GM19351 (cell line): ENCODE measurements around the gene ACOX3.
"Not testable (repeated sequence)": the region's sequence is repeated elsewhere in the genome, so short reads cannot be mapped to it uniquely, and the experiment has no call there.

Experiments used
- ATAC-seq: cut with Tn5 transposase; IDR thresholded peaks from one replicate; pipeline ENCODE4 v1.9.1; 2021; ENCODE audit warnings: mild to moderate bottlenecking, moderate library complexity; ENCODE audit not compliant: unreplicated experiment

Gene ACOX3

DNA sequence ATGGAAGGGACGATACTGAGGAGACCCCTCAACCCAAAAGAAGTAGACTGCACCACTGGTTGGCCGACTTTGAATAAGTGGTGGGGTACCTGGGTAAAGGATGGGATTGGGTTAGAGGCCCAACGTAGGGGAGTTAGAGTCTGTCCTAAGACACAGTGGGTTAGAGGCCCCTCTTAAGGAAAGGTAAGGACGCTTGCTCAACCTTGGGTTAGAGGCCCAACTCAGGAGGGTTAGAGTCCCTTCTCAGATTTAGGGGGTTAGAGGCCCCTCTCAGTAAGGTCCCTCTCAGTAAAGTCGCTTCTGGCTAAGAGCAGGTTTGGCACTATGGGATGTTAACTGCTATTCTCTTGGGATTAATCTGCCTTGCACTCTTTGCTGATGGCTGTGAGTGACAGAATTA, 81.3 kb downstream of the ACOX3 start:
- ATAC-seq: no peak

DNA sequence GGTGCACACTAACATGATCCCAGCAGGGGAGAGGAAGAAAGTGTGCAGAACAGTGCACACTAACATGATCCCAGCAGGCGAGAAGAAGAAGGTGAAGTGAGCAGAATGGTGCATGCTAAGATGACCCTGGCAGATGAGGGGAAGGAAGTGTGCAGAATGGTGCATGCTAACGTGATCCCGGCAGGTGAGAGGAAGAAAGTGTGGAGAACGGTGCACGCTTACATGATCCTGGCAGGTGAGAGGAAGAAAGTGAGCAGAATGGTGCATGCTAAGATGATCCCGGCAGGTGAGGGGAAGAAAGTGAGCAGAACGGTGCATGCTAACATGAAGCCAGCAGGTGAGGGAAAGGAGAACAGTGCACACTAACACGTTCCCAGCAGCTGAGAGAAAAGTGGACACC, 83.7 kb downstream of the ACOX3 start:
- no peak for ATAC-seq

- ATAC-seq: no peak
Measured at GRCh38 chr4:8355864-8356565, 84.5 kb downstream of the ACOX3 start.

- ATAC-seq: no peak
Measured at GRCh38 chr4:8355306-8355705, 85.2 kb downstream of the ACOX3 start.

DNA sequence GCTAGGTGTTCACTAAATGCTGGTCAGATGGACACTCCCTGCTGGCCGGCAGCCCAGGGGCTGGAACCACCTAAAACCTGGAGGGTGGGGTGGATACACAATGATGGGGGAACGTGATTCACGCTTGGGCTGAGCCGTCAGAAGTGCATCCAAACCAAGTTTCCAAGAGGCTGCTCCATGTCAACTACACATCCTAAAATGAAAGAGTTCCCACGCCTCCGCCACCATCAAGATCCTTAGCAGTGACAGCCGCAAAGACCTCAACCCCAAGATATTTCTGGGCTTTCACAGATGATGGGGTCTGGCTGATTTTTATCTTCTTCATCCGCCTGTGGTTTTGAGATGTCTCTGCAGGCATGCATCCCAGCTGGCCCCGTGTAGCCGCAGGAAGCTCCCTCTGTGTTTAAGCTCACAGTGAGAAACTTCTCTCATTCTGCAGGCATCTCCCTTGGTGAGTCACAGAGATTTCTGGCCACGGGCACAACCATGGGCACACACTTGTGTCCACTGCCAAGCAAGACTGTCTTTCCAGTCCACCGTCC, 86.5 kb downstream of the ACOX3 start:
- no peak for ATAC-seq

- ATAC-seq: no peak
Measured at GRCh38 chr4:8353158-8353669, 87.3 kb downstream of the ACOX3 start.

DNA sequence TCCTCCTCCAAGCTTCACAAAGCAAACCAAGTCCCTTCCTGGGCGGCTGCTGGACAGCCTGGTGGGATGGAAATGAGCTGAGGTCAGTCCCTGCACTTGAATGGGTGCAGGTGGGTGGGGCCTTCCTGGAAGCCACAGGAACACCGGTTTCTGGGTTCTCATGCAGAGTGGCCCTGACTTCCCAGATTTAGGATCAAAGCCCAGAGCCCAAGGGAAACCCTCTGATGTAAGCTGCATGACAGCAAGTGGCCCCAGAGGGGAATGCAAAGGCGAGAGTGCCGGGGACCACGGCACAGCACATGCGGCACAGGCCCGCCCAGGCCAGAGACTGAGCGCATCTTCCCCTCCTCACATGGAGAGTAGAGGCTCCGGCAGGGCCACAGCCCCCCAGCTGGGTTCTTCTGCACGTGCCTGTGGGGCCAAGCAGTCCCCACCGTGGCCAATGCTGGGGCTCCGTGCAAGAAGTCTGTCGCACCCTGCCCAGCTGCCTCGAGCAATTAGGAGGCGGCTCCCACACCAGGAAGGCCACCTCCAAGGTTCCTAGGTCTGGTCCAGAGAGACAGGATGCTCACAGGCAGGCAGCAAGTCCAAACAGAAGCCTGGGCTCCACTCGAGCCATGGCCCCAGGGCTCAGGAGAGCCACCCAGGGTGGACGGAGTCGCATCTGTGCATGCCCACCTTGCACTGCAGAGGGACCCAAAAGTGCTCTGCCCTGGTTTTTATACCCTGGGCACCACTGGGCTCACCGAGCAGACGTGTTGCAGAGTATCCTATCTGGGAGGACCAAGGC, 88.0 kb downstream of the ACOX3 start:
- no peak for ATAC-seq

DNA sequence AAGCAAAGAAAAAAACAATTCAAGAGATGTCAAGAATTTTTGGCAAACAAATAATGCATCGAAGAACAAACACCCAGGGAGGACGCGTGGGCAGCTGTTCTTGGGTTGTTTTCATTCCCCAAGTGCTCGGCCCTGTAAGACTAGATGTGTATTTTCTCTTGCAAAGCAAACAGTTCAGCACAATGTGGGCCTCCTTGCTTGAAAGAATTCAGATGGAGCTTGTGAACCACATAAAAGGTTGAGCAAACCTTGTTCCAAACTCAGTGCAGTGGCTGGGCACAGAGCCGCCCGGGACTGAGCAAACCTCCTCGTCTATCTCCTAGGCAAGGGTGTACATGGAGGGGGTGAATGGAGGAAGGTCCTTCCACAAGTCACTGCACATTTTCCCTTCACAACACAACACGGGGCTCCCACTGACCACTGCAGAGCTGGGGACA, 88.6 kb downstream of the ACOX3 start:
- no peak for ATAC-seq

DNA sequence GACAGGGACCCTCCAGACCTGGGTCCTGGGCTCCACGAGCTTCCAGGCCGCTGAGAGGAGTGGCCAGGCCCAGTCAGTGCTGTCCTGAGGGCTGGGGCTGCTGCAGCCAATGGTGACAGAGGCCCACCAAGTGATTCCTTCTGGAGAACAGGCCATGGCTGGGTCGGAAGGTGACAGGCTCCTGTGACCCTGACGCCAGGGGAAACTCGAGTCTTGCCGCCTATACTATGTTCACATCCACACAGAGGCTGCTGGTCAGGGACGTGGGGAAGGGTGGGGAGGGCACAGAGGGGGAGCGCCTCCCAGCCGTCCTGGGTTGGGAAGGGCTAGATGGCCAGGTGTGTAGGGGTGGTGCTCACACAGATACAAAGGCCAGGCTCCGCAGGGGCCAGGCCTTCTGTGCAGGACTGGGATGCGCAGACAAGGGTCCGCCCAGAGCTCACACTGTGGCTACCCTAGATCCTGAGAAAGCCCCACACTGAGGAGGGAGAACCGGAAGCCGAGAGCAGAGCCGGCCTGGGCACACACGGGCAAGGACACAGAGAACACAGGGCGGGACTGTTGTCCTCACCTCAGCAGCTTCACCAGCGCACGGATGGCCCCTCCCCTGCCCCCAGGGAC, 89.6 kb downstream of the ACOX3 start:
- ATAC-seq: no peak

GRCh38 chr4:8350352-8350751, 90.2 kb downstream of the ACOX3 start:
- no peak for ATAC-seq

DNA sequence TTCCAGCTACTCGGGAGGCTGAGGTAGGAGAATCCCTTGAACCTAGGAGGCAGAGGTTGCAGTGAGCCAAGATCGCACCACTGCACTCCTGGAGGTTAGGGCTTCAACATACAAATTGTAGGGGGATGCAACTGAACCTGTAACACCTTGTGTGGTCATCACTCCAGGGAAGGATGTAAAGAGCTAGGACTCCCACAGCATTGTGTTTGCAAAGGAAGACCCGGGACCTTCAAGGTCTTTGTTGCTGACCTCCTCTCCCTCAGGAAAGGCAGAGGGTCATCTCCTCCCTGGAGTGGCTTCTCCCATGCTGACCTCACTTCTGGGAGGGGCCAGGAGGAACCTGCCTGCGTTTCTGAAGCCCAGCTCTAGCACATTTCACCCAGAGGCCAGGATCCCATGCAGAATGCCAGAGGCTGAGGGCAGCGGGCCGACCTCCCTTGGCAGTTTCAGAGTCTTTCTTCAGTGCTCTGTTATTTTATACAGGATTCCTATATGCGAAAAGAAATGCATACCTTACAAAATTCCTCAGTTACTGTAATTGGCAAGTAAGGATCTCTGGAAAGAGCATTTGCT, 90.8 kb downstream of the ACOX3 start:
- no peak for ATAC-seq

- ATAC-seq: not testable (repeated sequence)
Measured at GRCh38 chr4:8349236-8349635, 91.3 kb downstream of the ACOX3 start.

GRCh38 chr4:8348071-8348470, 92.5 kb downstream of the ACOX3 start:
- no peak for ATAC-seq

- ATAC-seq: no peak
Measured at GRCh38 chr4:8347660-8348059, 92.9 kb downstream of the ACOX3 start.

- no peak for ATAC-seq
Measured at GRCh38 chr4:8346838-8347605, 93.5 kb downstream of the ACOX3 start.

- ATAC-seq: no peak
Measured at GRCh38 chr4:8345946-8346814, 94.3 kb downstream of the ACOX3 start.

DNA sequence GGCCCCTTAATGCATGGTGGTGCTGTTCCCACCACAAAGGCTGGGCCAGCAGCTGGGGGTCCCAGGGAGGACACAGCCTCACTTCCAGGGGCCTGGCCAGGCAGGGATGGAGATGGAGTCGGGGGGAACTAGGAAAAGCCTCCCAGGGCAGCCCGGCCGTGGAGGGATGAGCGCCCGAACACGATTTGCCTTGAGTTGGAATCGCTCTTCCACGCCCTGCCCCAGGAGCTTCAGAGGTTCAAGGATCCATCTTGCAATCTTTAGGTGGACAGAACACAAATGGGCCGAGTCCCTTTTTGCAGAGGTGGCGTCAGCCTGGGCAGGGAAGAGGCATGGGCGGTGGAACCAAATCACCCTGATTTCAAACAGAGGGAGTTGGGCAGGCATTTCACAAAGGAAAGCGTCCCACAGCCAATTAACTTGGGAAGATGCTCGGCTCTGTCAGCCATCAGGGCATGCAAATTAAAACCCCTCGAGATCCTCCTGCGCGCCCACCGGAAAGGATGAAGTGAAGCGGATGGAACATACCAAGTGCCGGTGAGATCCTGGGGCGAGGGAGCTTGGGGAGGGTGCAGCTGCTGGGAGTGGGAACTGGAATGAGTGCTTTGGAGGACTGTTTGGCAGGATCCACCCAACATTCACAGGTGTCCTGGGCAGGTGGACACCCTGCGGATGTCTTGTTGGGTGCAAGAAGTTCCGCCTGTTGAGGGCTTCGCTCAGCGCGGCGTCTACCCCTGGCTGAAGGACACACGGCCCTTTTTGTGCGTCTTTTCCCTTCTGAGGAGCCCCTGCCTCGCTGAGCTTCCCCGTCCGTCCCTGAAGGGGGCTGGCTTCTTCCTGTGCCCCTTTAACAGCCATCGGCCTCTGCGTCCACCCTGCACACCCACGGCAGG, 95.2 kb downstream of the ACOX3 start:
- no peak for ATAC-seq

DNA sequence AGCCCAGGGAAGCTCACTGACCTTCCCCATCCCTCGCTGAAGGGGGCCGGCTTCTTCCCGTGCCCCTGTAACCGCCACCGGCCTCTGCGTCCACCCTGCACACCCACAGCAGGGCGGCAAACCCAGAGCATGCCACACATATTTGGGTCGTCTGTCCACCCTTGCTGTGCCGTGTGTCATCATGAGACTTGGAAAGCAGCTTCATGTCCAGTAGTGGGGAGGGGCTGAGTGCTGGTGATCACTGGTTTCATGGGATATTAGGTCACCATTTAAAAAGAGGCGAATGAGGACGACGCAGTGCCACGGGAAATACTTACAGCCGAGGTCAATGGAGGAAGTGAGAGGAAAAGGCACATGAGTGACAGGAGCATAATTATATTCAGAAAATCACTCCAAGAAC, 96.1 kb downstream of the ACOX3 start:
- ATAC-seq: no peak

DNA sequence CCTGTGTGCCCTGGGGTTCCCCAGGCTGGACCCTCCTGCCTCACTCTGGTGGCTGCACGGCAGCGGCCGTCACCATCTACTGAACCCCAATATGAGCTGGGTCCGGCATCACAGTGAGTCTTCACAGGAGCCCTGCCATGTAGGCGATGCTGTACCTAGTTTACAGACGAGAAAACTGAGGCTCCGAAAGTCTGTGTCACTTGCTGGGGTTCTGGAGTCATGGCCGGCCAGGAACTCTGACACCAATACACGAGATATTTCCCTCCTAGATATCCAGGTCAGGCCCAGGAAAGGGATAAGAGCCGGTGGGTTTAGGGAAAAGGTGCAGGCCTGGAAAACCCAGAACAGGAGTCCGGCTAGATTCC, 96.6 kb downstream of the ACOX3 start:
- no peak for ATAC-seq
